ENCODE measurements around the gene MYO15B.

MYO15B gene

DNA sequence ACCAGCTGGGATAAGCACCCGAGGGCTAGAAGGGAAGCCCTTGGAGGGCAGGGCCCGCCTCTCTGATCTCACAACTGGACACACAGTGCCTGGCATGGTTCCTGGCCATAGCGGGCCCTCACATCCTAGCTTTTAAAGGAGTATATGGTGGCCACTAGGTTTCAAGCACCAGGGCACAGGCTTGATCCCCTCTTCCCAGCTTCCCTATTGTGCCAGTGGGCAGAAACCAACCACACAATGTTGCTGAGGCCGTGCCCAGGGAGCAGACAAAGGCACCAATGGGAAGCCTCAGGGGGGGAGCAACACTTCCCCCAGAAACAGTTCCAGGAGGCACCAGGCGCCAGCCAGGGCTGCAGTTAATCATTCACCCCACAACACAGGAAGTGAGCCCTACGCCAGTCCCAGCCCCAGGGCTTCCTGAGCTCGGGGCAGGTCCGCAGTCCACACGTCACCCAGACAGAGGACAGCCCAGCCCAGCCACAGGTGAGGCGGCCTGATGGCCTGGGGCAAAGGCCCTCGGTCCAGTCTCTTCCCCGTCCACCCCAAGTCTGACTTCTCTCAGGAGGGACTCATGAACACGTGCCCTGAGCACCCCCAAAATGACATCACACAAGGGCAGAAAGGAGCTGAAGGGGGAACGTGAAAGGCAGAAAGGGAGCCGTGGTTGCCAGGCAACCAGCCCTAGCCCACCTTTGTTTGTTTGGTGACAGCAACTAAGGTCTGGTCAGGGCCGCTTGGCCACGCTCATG is 58.5 kb downstream of the MYO15B start:
- POLR2A ChIA-PET = no interaction called here
- H3K4me3 ChIP-seq (ENCODE audit: low read depth, low read length) = no peak overlapping the region
- DNase-seq (ENCODE audit: low read depth, low spot score) = no peak
- TF ChIP-seq CTCF (IDR thresholded peaks at IDR 0.05; ENCODE audit: insufficient read depth, low read length, missing control alignments) = no peak
- CTCF ChIA-PET = interaction anchor here (0.6 to 28.7 kb wide), 7 partner anchors 6 to 109 kb away, joined by 3 to 1427 read pairs (median 6); partner anchors contain the start of genes GALK1 and SMIM5

DNA sequence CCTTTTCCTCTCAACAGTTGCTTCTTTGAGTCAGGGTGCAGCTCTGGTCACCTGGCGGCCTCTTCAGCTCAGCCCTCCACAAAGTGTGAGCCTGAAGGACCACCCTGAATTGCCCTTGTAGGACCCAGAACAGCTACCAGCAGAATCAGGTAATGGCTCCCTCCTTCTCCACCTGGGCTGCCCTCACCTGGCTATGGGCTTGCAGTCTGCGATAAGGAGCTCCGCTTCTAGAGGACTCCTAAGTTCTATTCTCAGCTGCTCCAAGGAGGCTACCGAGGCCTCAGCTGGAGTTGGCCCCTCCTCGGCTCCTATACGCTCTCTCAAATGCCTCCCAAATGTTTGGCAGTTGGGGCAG is 59.0 kb downstream of the MYO15B start:
- DNase-seq (ENCODE audit: low read depth, low spot score) = no peak
- ChIA-PET POLR2A (no interaction called here), CTCF (interaction anchor here (0.6 to 28.7 kb wide), 4 partner anchors 6 to 109 kb away, joined by 3 to 1427 read pairs (median 746); partner anchors contain the start of genes GALK1 and SMIM5)
- no peak overlapping the region for H3K4me3 ChIP-seq (ENCODE audit: low read depth, low read length)
- no peak for TF ChIP-seq CTCF (IDR thresholded peaks at IDR 0.05; ENCODE audit: insufficient read depth, low read length, missing control alignments)

DNA sequence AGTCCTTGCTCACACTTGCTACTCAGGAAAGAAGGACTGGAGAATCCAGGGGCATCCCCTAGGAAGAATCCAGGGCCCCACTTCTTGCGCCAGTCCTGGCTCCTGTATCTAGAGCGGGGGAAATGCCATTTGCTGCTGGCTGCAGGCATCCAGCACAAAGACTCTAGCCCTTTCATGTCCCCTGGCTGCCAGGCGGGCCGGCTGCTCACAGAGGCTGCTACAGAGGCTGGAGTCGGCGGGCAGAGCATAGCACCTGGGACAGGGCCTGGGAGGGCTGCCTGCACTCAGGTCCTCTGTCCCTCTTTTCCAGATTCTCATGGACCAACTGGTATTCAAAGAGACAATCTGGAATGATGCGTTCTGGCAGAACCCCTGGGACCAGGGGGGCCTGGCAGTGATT is 59.5 kb downstream of the MYO15B start:
- no peak for DNase-seq (ENCODE audit: low read depth, low spot score)
- no peak for TF ChIP-seq CTCF (IDR thresholded peaks at IDR 0.05; ENCODE audit: insufficient read depth, low read length, missing control alignments)
- ChIA-PET CTCF (interaction anchor here (24.4 to 28.7 kb wide), 3 partner anchors 5 to 108 kb away, joined by 746 to 1427 read pairs (median 746); partner anchors contain the start of genes GALK1 and SMIM5), POLR2A (no interaction called here)
- no peak overlapping the region for H3K4me3 ChIP-seq (ENCODE audit: low read depth, low read length)

GRCh38 chr17:75647921-75648320 is 60.3 kb downstream of the MYO15B start:
- ChIA-PET POLR2A (no interaction called here), CTCF (interaction anchor here (0.9 to 26.7 kb wide), 4 partner anchors 5 to 222 kb away, joined by 3 to 746 read pairs (median 376); partner anchors contain the start of gene SMIM5)
- H3K4me3 ChIP-seq (ENCODE audit: low read depth, low read length) = no peak overlapping the region
- no peak for TF ChIP-seq CTCF (IDR thresholded peaks at IDR 0.05; ENCODE audit: insufficient read depth, low read length, missing control alignments)
- no peak for DNase-seq (ENCODE audit: low read depth, low spot score)

GRCh38 chr17:75649687-75650086 is 62.1 kb downstream of the MYO15B start:
- CTCF ChIA-PET = interaction anchor here (0.7 to 24.4 kb wide), 5 partner anchors 9 to 98 kb away, joined by 3 to 746 read pairs (median 7); partner anchors contain the start of gene SMIM5
- H3K4me3 ChIP-seq (ENCODE audit: low read depth, low read length) = no peak overlapping the region
- no peak for DNase-seq (ENCODE audit: low read depth, low spot score)
- TF ChIP-seq CTCF (IDR thresholded peaks at IDR 0.05; ENCODE audit: insufficient read depth, low read length, missing control alignments) = no peak
- POLR2A ChIA-PET = no interaction called here

DNA sequence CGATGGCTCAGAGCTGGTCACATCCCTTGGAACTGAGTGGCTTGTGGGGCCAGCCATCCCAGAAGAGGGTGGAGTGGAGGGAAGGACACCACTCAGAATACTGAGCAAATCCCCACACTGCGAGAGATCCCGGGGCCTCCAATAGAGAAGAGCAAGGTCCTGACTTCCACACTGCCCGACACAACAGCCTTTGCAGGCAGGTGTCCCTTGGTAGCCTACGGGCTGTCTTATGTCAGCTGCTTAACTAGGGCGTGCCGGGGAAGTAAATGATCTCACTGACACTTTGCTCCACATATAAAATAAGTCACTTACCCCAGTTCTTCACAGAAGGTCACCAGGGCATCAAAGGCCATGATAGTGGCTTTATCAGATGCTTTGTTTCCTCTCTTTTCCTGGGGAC is 63.3 kb downstream of the MYO15B start:
- no peak for DNase-seq (ENCODE audit: low read depth, low spot score)
- ChIA-PET POLR2A (no interaction called here), CTCF (interaction anchor here (0.6 to 24.4 kb wide), 7 partner anchors 11 to 97 kb away, joined by 3 to 746 read pairs (median 8); partner anchors contain the start of genes RECQL5, SAP30BP and SMIM5)
- TF ChIP-seq CTCF (IDR thresholded peaks at IDR 0.05; ENCODE audit: insufficient read depth, low read length, missing control alignments) = no peak
- no peak overlapping the region for H3K4me3 ChIP-seq (ENCODE audit: low read depth, low read length)
